ENCODE measurements around the gene PDE3B.
"Not testable (repeated sequence)": the region's sequence is repeated elsewhere in the genome, so short reads cannot be mapped to it uniquely, and the experiment has no call there.

GRCh38 chr11:14633506-14634224 is 9.9 kb upstream of the PDE3B start:
- TF ChIP-seq POLR2A, CTCF (IDR thresholded peaks at IDR 0.05): not testable (repeated sequence)

Data from testis (tissue), 2 donors.